H1 (cell line): ENCODE measurements around the gene ANAPC5. TPM values are rescaled to one million over a fixed set of nuclear protein-coding genes. Genes with fewer than 3 reads are reported as not detected.

ENCODE experiments used
- CTCF ChIA-PET: fragments of 300-600 bp; sonication (Branson Sonifier 250); formaldehyde crosslinking; loops from one replicate; lab custom pipeline; 2021; ENCODE audit not compliant: partially characterized antibody; lab: Charles Lee
- POLR2A ChIA-PET: fragments of 300-600 bp; sonication (Branson Sonifier 250); formaldehyde crosslinking; loops from one replicate; lab custom pipeline; 2021; ENCODE audit warnings: inconsistent platforms; ENCODE audit not compliant: partially characterized antibody; lab: Charles Lee
- DNase-seq, 2 experiments: peaks; one replicate each; pipeline versions ENCODE4 v3.0.0 to v3.0.0-alpha.2; 2010 to 2022; ENCODE audit warnings: low spot score in 2 of 2, low read depth in 1 of 2, mixed read lengths in 1 of 2
- FAIRE-seq: peaks from 2 replicates; lab custom pipeline; 2011; peaks lifted over from hg19 to GRCh38; lab: Jason Lieb, UNC
- H2AFZ ChIP-seq: 2 replicates; pipeline ENCODE4 v1.8.1; 2012; ENCODE audit warnings: low read length, inconsistent platforms
- H2AK5ac ChIP-seq: 2 replicates; pipeline ENCODE4 v1.6.1; 2013; ENCODE audit warnings: low read depth, low read length
- H2BK120ac ChIP-seq: replicated peaks from 2 replicates; pipeline ENCODE3; 2013; ENCODE audit warnings: low read depth, low read length, inconsistent platforms
- H2BK12ac ChIP-seq: 2 replicates; pipeline ENCODE4 v1.6.1; 2013; ENCODE audit warnings: low read depth, low read length
- H2BK15ac ChIP-seq: 2 replicates; pipeline ENCODE4 v1.6.1; 2013; ENCODE audit warnings: low read length
- H2BK20ac ChIP-seq: 2 replicates; pipeline ENCODE4 v1.6.1; 2013; ENCODE audit warnings: low read length
- H2BK5ac ChIP-seq: 2 replicates; pipeline ENCODE4 v1.6.1; 2013; ENCODE audit warnings: low read depth, low read length
- H3K14ac ChIP-seq: 2 replicates; pipeline ENCODE4 v1.6.1; 2013; ENCODE audit warnings: inconsistent platforms; ENCODE audit not compliant: insufficient read length
- H3K18ac ChIP-seq: 2 replicates; pipeline ENCODE4 v1.6.1; 2013; ENCODE audit warnings: low read length; ENCODE audit errors: extremely low read depth
- H3K23ac ChIP-seq: 2 replicates; pipeline ENCODE4 v1.6.1; 2013; ENCODE audit warnings: inconsistent platforms; ENCODE audit not compliant: insufficient read length
- H3K23me2 ChIP-seq: 2 replicates; pipeline ENCODE4 v1.6.1; 2013; ENCODE audit warnings: low read depth, low read length
- H3K27ac ChIP-seq: 2 replicates; pipeline ENCODE4 v1.6.1; 2011; ENCODE audit warnings: low read depth, low read length, inconsistent platforms
- H3K27me3 ChIP-seq, 4 experiments: replicated peaks in 1 of 4; 1 replicate in 1 of 4; 2 replicates in 3 of 4; pipeline versions ENCODE4 v1.6.1 to v1.8.1; 2011 to 2013; ENCODE audit warnings: low read length in 3 of 4, mild to moderate bottlenecking in 3 of 4, inconsistent platforms in 2 of 4, mixed read lengths in 2 of 4, moderate library complexity in 1 of 4; ENCODE audit not compliant: control insufficient read depth in 3 of 4, insufficient read depth in 3 of 4; ENCODE audit errors: extremely low read depth in 1 of 4
- H3K36me3 ChIP-seq, 4 experiments: 2 replicates each; pipeline versions ENCODE4 v1.6.1 to v1.8.1; 2011 to 2013; ENCODE audit warnings: mild to moderate bottlenecking in 4 of 4, low read length in 3 of 4, moderate library complexity in 2 of 4, control low read depth in 1 of 4, inconsistent platforms in 1 of 4; ENCODE audit not compliant: insufficient read depth in 4 of 4, control insufficient read depth in 2 of 4
- H3K4ac ChIP-seq: replicated peaks from 2 replicates; pipeline ENCODE3; 2013; ENCODE audit warnings: low read length, low read depth, mixed read lengths, inconsistent platforms; ENCODE audit not compliant: insufficient read length
- H3K4me1 ChIP-seq, 4 experiments: replicated peaks in 1 of 4; 1 replicate in 1 of 4; 2 replicates in 3 of 4; pipeline versions ENCODE4 v1.6.1 to v1.8.1; 2011 to 2013; ENCODE audit warnings: low read length in 3 of 4, inconsistent platforms in 2 of 4, mixed read lengths in 1 of 4; ENCODE audit not compliant: insufficient read depth in 4 of 4, control insufficient read depth in 3 of 4
- H3K4me2 ChIP-seq, 2 experiments: 2 replicates each; pipeline versions ENCODE4 v1.6.1 to v1.8.1; 2011 to 2013; ENCODE audit warnings: low read depth in 2 of 2, low read length in 2 of 2, control low read depth in 1 of 2, inconsistent platforms in 1 of 2, mild to moderate bottlenecking in 1 of 2; ENCODE audit not compliant: insufficient read depth in 1 of 2
- H3K4me3 ChIP-seq, 4 experiments: fragments of 200-600, 300-600 bp in 1 of 4; sonication (generic), shearing (Covaris generic), sonication (Bioruptor Twin) in 1 of 4; 2 replicates each; pipeline versions ENCODE4 v1.5.1 to v1.8.1; 2011 to 2016; ENCODE audit warnings: low read length in 4 of 4, low read depth in 3 of 4, control low read depth in 2 of 4, inconsistent platforms in 2 of 4, mild to moderate bottlenecking in 2 of 4, mixed read lengths in 1 of 4, moderate library complexity in 1 of 4; ENCODE audit not compliant: insufficient read depth in 2 of 4; ENCODE audit errors: extremely low read depth in 1 of 4
- H3K56ac ChIP-seq: replicated peaks from 2 replicates; pipeline ENCODE3; 2013; ENCODE audit warnings: low read depth, mild to moderate bottlenecking, mixed read lengths, low read length, inconsistent platforms; ENCODE audit not compliant: insufficient read length
- H3K79me1 ChIP-seq: 2 replicates; pipeline ENCODE4 v1.6.1; 2013; ENCODE audit warnings: low read depth, low read length, control low read depth
- H3K79me2 ChIP-seq, 2 experiments: 2 replicates each; pipeline versions ENCODE4 v1.6.1 to v1.8.1; 2012 to 2013; ENCODE audit warnings: low read length in 2 of 2, mild to moderate bottlenecking in 2 of 2, inconsistent platforms in 1 of 2; ENCODE audit not compliant: insufficient read depth in 2 of 2, control insufficient read depth in 1 of 2
- H3K9ac ChIP-seq, 4 experiments: replicated peaks in 1 of 4; 1 replicate in 1 of 4; 2 replicates in 3 of 4; pipeline versions ENCODE4 v1.6.1 to v1.8.1; 2011 to 2013; ENCODE audit warnings: low read depth in 3 of 4, low read length in 3 of 4, control low read depth in 2 of 4, mild to moderate bottlenecking in 2 of 4, moderate library complexity in 2 of 4, inconsistent platforms in 1 of 4; ENCODE audit errors: extremely low read depth in 1 of 4
- H3K9me3 ChIP-seq, 2 experiments: 2 replicates each; pipeline versions ENCODE4 v1.6.1 to v1.8.1; 2012 to 2013; ENCODE audit warnings: mild to moderate bottlenecking in 2 of 2, moderate library complexity in 2 of 2, control low read depth in 1 of 2, inconsistent platforms in 1 of 2, low read depth in 1 of 2, low read length in 1 of 2, mixed read lengths in 1 of 2; ENCODE audit not compliant: insufficient read depth in 2 of 2
- H4K20me1 ChIP-seq, 2 experiments: replicated peaks in 1 of 2; 2 replicates each; pipeline versions ENCODE3 to v1.8.1; 2011 to 2013; ENCODE audit warnings: inconsistent platforms in 2 of 2, low read length in 2 of 2, mild to moderate bottlenecking in 1 of 2; ENCODE audit not compliant: insufficient read depth in 2 of 2, control insufficient read depth in 1 of 2
- H4K5ac ChIP-seq: 2 replicates; pipeline ENCODE4 v1.6.1; 2013; ENCODE audit warnings: low read length, low read depth, mixed read lengths, inconsistent platforms; ENCODE audit not compliant: insufficient read length
- H4K8ac ChIP-seq: 2 replicates; pipeline ENCODE4 v1.8.0; 2013; ENCODE audit warnings: mild to moderate bottlenecking, moderate library complexity, low read length, inconsistent platforms; ENCODE audit not compliant: insufficient read depth; ENCODE audit errors: extremely low read depth
- H4K91ac ChIP-seq: replicated peaks from 2 replicates; pipeline ENCODE3; 2013; ENCODE audit warnings: low read length, mixed read lengths, inconsistent platforms; ENCODE audit not compliant: insufficient read length
- ASH2L ChIP-seq: fragments of 200-600, 300-600 bp; sonication (generic); IDR thresholded peaks from one replicate; pipeline ENCODE4 v1.7.1; 2017; ENCODE audit warnings: low read length
- CBX8 ChIP-seq: fragments of 300-800, 300-1000 bp; sonication (generic); IDR thresholded peaks from 2 replicates; pipeline ENCODE4 v1.7.1; 2016; ENCODE audit warnings: low read depth, low read length, borderline replicate concordance
- HDAC6 ChIP-seq: IDR thresholded peaks from one replicate; pipeline ENCODE4 v1.7.1; 2012; ENCODE audit warnings: low read depth, mild to moderate bottlenecking, inconsistent platforms, low read length, moderate library complexity
- JUND ChIP-seq: IDR thresholded peaks from 2 replicates; pipeline ENCODE4 v1.6.1; 2011; ENCODE audit warnings: mild to moderate bottlenecking, improper control_type of control experiment, low read length
- KDM5A ChIP-seq: fragments of 200-600 bp; IDR thresholded peaks from 2 replicates; pipeline ENCODE4 v1.7.1; 2012; ENCODE audit warnings: mild to moderate bottlenecking, low read length, inconsistent platforms, mixed read lengths
- SIRT6 ChIP-seq: IDR thresholded peaks from one replicate; pipeline ENCODE4 v1.7.1; 2012; ENCODE audit warnings: low read length, inconsistent platforms
- SRF ChIP-seq: IDR thresholded peaks from 2 replicates; pipeline ENCODE4 v1.6.1; 2011; ENCODE audit warnings: mild to moderate bottlenecking, low read depth, low read length, moderate library complexity
- SUZ12 ChIP-seq: fragments of 200-600 bp; sonication (generic); IDR thresholded peaks from 2 replicates; pipeline ENCODE4 v1.6.1; 2012; ENCODE audit warnings: mild to moderate bottlenecking, inconsistent platforms, low read length, moderate library complexity, mixed read lengths
- TAF7 ChIP-seq: optimal IDR thresholded peaks from 2 replicates; pipeline ENCODE3; 2011; ENCODE audit warnings: low read depth, mild to moderate bottlenecking, inconsistent platforms, low read length, moderate library complexity, borderline replicate concordance
- TBP ChIP-seq: IDR thresholded peaks from 2 replicates; pipeline ENCODE4 v1.6.1; 2011; ENCODE audit warnings: low read depth, low read length, improper control_type of control experiment
- ZNF274 ChIP-seq: IDR thresholded peaks from 2 replicates; pipeline ENCODE4 v1.7.0; 2012; ENCODE audit warnings: low read length, borderline replicate concordance; ENCODE audit errors: extremely low read depth
- WGBS, 2 experiments: shearing (Covaris generic) in 1 of 2; methylation state at CpG; one replicate each; pipeline versions ENCODE4 v1.1.6 to v1.1.7; 2013 to 2015; ENCODE audit warnings: low lambda C conversion rate in 2 of 2, mixed read lengths in 2 of 2, inconsistent platforms in 1 of 2, low coverage in 1 of 2, missing lambda C conversion rate in 1 of 2; ENCODE audit not compliant: insufficient replicate concordance in 2 of 2, insufficient coverage in 1 of 2, insufficient read length in 1 of 2; ENCODE audit errors: extremely low coverage in 1 of 2, missing lambda C conversion rate in 1 of 2; 5-methylcytosine and 5-hydroxymethylcytosine counted together
- polyA plus RNA-seq, 7 experiments: library from polyadenylated mRNA; depleted of rRNA in 3 of 7; stranded (reverse) in 5 of 7; unstranded in 2 of 7; fragments of >200 nt in 5 of 7; fragments of 200-250 nt in 2 of 7; gene quantifications; 1 replicate in 5 of 7; 2 replicates in 1 of 7; 4 replicates in 1 of 7; pipeline versions ENCODE4 v1.2.1 to v1.2.3, GENCODE V29; 2011 to 2013; ENCODE audit warnings: missing spikeins in 2 of 7, mixed read lengths in 2 of 7
- total RNA-seq: library from RNA; stranded (reverse); fragmentation: NEBNext Ultra II Directional; extraction: Animal tissue kit (Norgen Biotek cat#: 25700); gene quantifications from 2 replicates; pipeline ENCODE4 v1.2.1, GENCODE V29; 2021

The ANAPC5 gene
- total and polyA plus RNA-seq, 2 of the 8 experiments (the other 6 are each of a cell fraction or from before 2014, with no cell fraction given) = 103 to 127 TPM

GRCh38 chr12:121301876-121302275 is 50.3 kb downstream of the ANAPC5 start:
- H2BK120ac ChIP-seq = no peak overlapping the region
- H4K5ac ChIP-seq = no peak overlapping the region
- POLR2A ChIA-PET = interaction anchor here (0.7 kb wide), 1 partner anchor 281 kb away, joined by 3 read pairs; no protein-coding TSS in a partner anchor
- H3K4me2 ChIP-seq = no peak overlapping the region
- no peak for TF ChIP-seq KDM5A
- no peak for TF ChIP-seq JUND
- TF ChIP-seq CBX8 = no peak
- TF ChIP-seq HDAC6 = no peak
- no peak for TF ChIP-seq SRF
- TF ChIP-seq TBP = no peak
- no peak for TF ChIP-seq SIRT6
- no peak for TF ChIP-seq ASH2L
- TF ChIP-seq TAF7 = no peak
- TF ChIP-seq SUZ12 = no peak
- TF ChIP-seq ZNF274 = no peak
- H3K14ac ChIP-seq = no peak overlapping the region
- H3K4me1 ChIP-seq = no peaks in the 10 kb centered on the region
- no peak overlapping the region for H2BK20ac ChIP-seq
- H3K9me3 ChIP-seq = no peaks in the 10 kb centered on the region
- H3K18ac ChIP-seq = no peak overlapping the region
- no peak overlapping the region for H4K8ac ChIP-seq
- no peak overlapping the region for H2AFZ ChIP-seq
- no peak overlapping the region for H3K4me3 ChIP-seq
- H2BK12ac ChIP-seq = no peak overlapping the region
- H3K4ac ChIP-seq = no peak overlapping the region
- H3K23ac ChIP-seq = no peak overlapping the region
- no peaks in the 10 kb centered on the region for H3K79me1 ChIP-seq
- FAIRE-seq = no peak
- H3K23me2 ChIP-seq = peaks cover 5% of the 10 kb centered on the region
- H4K91ac ChIP-seq = no peak overlapping the region
- no peaks in the 10 kb centered on the region for H4K20me1 ChIP-seq
- H3K56ac ChIP-seq = no peak overlapping the region
- H2AK5ac ChIP-seq = no peak overlapping the region
- H3K27ac ChIP-seq = no peak overlapping the region
- H3K9ac ChIP-seq = no peak overlapping the region
- no peak overlapping the region for H2BK15ac ChIP-seq
- no peaks in the 10 kb centered on the region for H3K36me3 ChIP-seq
- H2BK5ac ChIP-seq = no peak overlapping the region
- no peak for DNase-seq
- WGBS, 2 experiments = 100% methylated on average over 4 of the region's 4 CpGs; no CpG with 5 or more reads in 1 of the 2 experiments
- CTCF ChIA-PET = no interaction called here
- H3K27me3 ChIP-seq = no peaks in the 10 kb centered on the region
- H3K79me2 ChIP-seq = no peaks in the 10 kb centered on the region
